LNCaP clone FGC (cell line): ENCODE results near the gene PRICKLE4.

Source experiments
- DNase-seq: peaks from one replicate; pipeline ENCODE4 v3.0.0-alpha.2; 2011; ENCODE audit warnings: low read depth
- H3K4me3 ChIP-seq: 2 replicates; pipeline ENCODE4 v1.5.1; 2011; ENCODE audit warnings: mild to moderate bottlenecking, low read depth, low read length, control low read depth
- CTCF ChIP-seq: IDR thresholded peaks from 2 replicates; pipeline ENCODE4 v1.5.1; 2012; ENCODE audit warnings: mild to moderate bottlenecking; ENCODE audit not compliant: control insufficient read depth, insufficient read depth; ENCODE audit errors: extremely low read depth

The PRICKLE4 gene

GRCh38 chr6:41780551-41781365 is at the start of gene PRICKLE4:
PRICKLE4 (plus strand) TSS chr6:41780782; CDS start chr6:41783474, 2,692 bp downstream.
- DNase-seq, result no peak

GRCh38 chr6:41731561-41732086 is 49.0 kb upstream of the PRICKLE4 start:
- DNase-seq, result no peak
- TF ChIP-seq CTCF, result no peak
- no peak overlapping the region for H3K4me3 ChIP-seq

More at GRCh38 chr6:41780551-41781365, at the start of gene PRICKLE4:
- H3K4me3 ChIP-seq, result peak within 1 kb of the TSS; percentile 77
- TF ChIP-seq CTCF, result no peak

GRCh38 chr6:41732149-41732548 is 48.4 kb upstream of the PRICKLE4 start:
- no peak for TF ChIP-seq CTCF
- H3K4me3 ChIP-seq, result no peak overlapping the region
- no peak for DNase-seq

- H3K4me3 ChIP-seq, result no peak overlapping the region
- DNase-seq, result no peak
- no peak for TF ChIP-seq CTCF
These were observed 47.8 kb upstream of the PRICKLE4 start for GRCh38 chr6:41732591-41733359.

GRCh38 chr6:41733360-41733706 is 47.2 kb upstream of the PRICKLE4 start:
- no peak for TF ChIP-seq CTCF
- no peak for DNase-seq
- no peak overlapping the region; the same call in 1 of the 2 replicates for H3K4me3 ChIP-seq

GRCh38 chr6:41733707-41734665 is 46.6 kb upstream of the PRICKLE4 start:
- no peak for DNase-seq
- TF ChIP-seq CTCF, result no peak

More at GRCh38 chr6:41733707-41734665, 46.6 kb upstream of the PRICKLE4 start:
- H3K4me3 ChIP-seq, result peak overlapping the region; percentile 61
